Activated naive CD4-positive, alpha-beta T cell treated with anti-CD3 and anti-CD28 coated beads, Interleukin-2, amount 50 U/mL, for 16 hours (primary cell): ENCODE data around the gene PDE8B.

Source experiments
- DNase-seq: peaks from one replicate; pipeline ENCODE4 v3.0.0-alpha.2; 2020

The PDE8B gene

DNA sequence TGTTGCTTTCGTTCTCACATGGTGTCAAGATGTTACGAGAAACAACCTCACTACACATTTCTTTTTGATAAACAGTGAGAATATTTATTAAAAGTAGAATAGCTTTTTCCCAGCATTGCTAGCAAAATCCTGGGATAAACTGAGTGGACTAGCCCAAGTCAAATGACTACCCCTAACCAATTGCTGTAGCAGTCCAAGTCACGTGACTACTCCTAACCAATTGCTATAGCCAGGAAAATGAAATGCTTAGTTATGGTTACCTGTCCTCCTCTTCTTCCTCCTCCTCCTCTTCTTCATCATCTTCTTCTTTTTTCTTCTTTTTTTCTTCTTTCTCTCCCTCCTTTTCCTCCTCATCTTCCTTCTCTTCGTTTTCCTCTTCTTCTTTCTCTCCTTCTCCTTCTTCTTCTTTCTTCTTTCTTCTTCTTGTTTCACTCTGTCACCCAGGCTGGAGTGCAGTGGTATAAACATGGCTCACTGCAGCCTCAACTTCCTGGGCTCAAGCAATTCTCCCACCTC is 85.4 kb downstream of the PDE8B start:
- no peak for DNase-seq

GRCh38 chr5:77298146-77298545 is 87.7 kb downstream of the PDE8B start:
- no peak for DNase-seq

DNA sequence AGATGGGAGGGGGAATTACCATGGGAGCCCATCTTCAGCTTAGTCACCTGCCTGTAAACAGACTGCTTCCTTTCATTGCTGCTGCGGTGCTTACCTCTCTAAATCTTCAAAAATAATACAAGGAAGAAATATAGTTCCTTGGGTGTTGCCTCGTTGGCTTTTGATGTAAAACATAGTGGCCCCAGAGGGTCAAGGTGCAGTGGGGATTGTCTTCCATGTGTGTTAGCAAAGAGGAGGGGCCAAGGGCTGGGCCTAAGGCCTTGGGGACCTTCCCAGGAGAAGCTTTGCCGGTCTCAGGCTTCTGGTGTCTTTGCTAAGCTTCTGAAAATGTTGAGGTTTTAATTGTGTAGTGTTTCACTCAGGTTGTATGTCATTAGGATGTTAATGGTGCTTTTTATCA is 90.0 kb downstream of the PDE8B start:
- no peak for DNase-seq

GRCh38 chr5:77301447-77301883 is 91.0 kb downstream of the PDE8B start:
- DNase-seq = no peak

GRCh38 chr5:77302247-77302646 is 91.8 kb downstream of the PDE8B start:
- no peak for DNase-seq

DNA sequence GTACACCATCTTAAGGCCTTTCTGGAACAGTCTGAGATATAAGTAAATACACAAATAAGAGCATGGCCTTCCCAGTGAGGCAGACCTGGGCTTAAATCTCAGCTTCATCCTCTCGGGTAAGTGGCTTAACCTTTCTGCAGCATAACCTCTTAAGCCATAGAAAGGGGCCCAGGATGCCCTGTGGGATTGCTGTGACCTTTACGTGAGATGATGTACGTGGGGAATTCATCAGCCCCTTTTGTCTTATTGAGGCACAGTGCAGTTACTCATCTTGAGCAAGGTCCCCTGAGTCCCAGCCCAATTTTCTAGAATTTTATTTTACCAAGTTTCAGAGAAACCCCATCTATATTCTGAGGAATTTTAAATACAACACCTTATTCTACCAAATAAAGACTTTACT is 92.2 kb downstream of the PDE8B start:
- DNase-seq = no peak

- DNase-seq = no peak
Observed at GRCh38 chr5:77304388-77304787, 93.9 kb downstream of the PDE8B start.

- DNase-seq = no peak
Observed at GRCh38 chr5:77305222-77305846, 94.9 kb downstream of the PDE8B start.

DNA sequence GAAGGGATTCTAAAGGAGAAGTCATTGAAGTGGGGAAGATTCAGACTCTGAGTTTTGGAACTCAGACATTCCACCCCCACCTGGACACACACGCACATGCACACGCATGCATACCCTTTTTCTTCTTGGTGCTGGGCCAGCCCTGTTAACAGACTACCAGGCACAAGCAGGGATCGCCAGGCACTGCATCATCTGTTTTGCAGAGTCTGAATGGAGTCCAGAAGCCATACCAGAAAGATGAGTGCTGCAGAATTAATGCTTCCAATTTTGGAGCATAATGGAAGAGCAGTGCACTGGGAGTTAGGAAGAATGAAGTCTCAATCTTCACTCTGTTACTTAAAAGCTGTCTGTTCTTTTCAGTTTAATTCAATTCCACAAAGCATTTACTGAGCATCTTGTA is 95.5 kb downstream of the PDE8B start:
- DNase-seq = no peak

DNA sequence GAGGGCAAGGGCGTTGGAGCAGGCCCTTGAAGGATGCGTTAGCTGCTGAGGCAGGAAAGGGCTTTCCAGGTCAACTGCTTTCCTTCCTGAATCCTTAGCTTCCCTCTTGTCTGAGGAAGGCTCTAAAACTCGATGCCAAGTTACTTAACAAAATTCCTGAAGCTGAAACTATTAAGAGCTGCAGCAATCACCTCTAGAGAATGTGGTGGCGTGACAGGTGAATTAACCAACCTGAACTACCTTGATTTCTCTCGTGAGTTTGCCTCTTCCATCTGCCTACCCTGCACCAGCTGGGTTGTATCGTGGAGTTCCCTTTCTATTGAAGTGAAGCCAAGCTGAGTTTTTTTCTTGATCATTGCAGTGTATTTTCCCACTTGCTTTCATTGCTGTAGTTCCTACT is 96.1 kb downstream of the PDE8B start:
- no peak for DNase-seq

- DNase-seq = no peak
Observed at GRCh38 chr5:77308154-77308960, 97.9 kb downstream of the PDE8B start.

- DNase-seq = no peak
Observed at GRCh38 chr5:77309140-77309539, 98.7 kb downstream of the PDE8B start.

DNA sequence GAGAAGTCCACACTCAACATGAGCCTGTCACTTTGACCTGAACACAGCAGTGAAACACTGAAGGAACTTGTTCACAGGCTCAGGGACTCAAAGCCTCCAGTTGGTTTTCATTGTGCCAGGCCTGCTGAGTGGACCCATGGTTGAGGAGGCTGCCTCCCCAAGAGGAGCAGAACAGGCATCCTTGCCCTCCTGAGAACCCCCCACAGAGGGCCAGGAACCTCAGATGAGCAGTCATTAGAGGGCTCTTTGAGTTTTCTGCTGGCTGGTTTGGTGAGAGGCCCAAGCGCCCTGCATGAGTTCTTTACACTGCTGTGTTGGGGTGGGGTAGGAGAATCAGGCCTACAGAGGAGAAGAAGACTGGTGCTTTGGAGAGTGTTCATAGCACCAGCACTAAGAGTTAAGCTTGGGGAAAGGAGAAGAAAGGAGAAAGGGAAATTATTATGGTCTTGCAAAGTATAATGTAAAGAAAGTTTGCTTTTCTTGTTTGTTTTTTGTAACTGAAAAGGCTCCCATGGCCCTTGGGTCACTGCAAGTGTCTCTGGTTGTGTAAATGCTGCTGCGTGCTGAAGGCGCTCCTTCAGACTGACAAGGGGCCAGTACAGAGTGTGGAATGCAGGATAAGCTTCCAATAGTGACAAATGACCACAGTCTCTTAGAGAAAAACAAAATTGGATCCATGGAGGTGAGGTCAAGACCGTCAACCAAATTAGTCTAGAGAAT is 100.2 kb downstream of the PDE8B start:
- DNase-seq = no peak

GRCh38 chr5:77311214-77311571 is 100.7 kb downstream of the PDE8B start:
- no peak for DNase-seq

DNA sequence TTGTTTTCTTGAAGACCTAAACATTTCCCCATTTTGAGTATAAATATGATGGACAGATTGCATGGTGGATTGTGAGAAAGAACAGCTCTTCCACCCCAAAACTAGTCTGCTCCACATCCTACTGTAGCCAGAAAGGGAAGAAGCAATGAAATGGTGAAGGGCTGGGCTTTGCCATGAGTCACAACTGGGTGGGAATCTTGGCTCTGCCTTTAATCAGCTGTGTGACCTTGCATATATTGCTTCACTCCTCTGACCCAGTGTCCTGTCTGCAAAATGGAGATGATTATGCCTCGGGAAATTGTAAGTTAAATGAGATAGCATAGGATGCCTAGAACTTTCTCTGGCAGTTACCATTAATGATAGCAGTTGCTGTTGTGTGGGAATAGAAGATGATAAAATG is 101.9 kb downstream of the PDE8B start:
- DNase-seq = no peak

DNA sequence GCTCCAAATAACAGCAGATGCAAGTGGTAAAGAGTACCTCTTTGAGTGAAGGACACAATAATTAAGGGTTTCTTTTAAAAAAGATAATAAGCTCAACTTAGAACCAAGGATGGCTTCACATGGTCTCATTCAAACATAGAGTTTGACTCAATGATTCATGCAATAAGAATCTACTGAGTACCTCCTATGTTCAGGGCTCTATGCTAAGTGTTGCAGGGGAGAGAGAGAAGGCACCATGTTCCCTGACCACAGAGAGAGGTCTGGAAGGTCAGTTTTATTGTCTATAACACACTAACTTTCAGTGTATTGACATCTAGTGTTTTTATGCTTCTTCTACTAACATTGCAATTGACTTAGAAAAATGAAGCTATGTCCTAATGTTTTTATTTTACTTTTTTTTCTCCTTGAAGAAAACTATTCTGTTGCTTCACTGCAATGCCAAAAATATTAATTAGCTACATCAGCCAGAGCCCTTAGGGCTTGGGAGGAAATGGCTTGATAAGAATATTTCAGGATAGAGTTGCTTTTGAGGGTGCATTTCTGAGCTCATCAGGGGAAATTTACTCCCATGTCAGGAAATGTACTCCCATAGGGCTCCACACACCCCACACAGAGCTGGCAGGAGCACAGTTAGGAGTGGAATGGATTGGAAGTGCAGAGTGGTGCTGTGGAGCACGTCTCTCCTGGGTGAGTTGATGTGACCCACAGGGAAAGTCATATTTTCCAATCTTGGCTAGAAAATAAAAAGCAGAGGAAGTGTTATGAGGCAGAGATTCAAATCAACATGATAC is 106.6 kb downstream of the PDE8B start:
- no peak for DNase-seq

DNA sequence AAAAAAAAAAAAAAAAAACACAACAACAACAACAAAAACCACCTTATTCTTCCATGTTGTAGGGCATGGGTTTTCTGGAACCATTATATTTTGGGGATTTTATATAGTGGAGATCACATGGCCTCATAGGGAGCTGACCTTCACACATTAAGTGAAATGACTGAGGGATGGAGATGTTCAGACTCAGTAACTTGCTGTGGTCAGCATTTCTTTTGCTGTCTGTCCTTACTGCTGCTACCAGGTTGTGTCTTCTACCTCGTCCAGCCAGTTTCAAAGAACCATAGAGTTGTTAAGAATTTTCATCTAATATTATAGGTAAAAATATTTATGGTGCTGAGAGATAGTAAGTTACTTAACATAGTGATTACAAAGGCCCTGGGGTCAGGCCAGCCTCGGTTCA is 107.6 kb downstream of the PDE8B start:
- no peak for DNase-seq

DNA sequence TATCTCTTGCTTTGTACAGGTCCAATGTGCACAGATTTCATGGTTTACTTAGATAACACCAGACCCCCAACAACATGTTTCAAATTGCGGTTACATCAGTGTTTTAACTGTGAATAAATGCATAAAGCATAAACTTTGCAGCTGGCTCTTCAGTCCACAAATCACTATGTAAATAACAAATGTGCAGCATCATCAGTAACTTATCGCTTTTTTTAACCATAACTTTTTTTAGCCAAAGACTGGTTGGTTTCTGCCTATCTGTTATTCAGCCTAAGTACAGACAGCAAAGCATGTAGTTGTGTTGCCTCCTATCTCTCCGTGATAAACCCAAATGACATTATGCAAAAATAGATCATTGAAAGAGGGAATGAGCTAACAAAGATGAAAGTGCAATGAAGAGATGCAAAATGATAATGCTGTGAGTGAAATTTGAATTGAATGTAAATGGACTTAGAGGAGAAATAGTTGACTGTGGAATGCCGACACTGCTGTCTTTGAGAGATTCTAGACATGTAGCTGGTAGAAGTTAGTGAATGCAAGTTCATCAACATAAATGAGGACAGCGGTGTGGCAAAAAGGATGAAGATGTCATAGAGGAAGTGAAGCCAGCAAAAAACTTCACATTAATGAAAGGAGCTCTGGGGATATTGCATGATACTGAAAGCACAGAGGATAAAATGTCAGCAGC is 108.8 kb downstream of the PDE8B start:
- no peak for DNase-seq

- DNase-seq = no peak
Observed at GRCh38 chr5:77321793-77322394, 111.4 kb downstream of the PDE8B start.

DNA sequence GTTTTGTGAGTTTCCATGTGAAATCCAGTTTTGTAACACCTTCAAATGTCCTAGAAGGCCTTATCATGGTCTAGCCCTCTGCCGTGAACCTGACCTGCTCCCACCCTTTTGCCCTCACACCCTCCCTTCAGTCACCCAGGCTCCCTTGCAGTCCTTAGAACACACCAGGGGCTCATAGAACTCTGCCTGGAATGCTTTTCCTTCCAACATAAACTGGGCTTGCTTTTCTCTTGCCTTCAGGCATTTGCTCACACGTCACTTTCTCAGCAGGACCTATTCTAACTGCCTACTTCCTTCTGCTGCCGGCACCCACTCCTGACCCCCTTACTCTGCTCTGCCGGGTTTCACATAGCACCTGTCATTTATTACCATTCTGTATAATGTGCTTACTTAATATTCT is 111.9 kb downstream of the PDE8B start:
- no peak for DNase-seq

GRCh38 chr5:77325921-77326541 is 115.6 kb downstream of the PDE8B start:
- DNase-seq = no peak
